VCaP (cell line): ENCODE data around the gene YIPF3.
"Not testable (repeated sequence)": the region's sequence is repeated elsewhere in the genome, so short reads cannot be mapped to it uniquely, and the experiment has no call there.

Experiments
- H3K27ac ChIP-seq: fragments of 450-650 bp; 2 replicates; pipeline ENCODE4 v1.5.1; 2017
- TF ChIP-seq, protein P1 (sequence below): fragments of 450-650 bp; conservative IDR thresholded peaks from 2 replicates; pipeline ENCODE4 v1.5.1; 2017; ENCODE audit warnings: mild to moderate bottlenecking, moderate library complexity

YIPF3 gene

GRCh38 chr6:43516697-43517504, at the start of gene YIPF3, which contains the start of gene POLR1C:
Gene YIPF3 (minus strand): TSS chr6:43516926. CDS start chr6:43516807, 119 bp downstream.
Gene POLR1C (plus strand): TSS chr6:43517089. CDS start chr6:43517110, 21 bp downstream.
- TF ChIP-seq, protein P1, sequence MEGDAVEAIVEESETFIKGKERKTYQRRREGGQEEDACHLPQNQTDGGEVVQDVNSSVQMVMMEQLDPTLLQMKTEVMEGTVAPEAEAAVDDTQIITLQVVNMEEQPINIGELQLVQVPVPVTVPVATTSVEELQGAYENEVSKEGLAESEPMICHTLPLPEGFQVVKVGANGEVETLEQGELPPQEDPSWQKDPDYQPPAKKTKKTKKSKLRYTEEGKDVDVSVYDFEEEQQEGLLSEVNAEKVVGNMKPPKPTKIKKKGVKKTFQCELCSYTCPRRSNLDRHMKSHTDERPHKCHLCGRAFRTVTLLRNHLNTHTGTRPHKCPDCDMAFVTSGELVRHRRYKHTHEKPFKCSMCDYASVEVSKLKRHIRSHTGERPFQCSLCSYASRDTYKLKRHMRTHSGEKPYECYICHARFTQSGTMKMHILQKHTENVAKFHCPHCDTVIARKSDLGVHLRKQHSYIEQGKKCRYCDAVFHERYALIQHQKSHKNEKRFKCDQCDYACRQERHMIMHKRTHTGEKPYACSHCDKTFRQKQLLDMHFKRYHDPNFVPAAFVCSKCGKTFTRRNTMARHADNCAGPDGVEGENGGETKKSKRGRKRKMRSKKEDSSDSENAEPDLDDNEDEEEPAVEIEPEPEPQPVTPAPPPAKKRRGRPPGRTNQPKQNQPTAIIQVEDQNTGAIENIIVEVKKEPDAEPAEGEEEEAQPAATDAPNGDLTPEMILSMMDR: no peak
- H3K27ac ChIP-seq: peak within 1 kb of the TSS; percentile 96

DNA sequence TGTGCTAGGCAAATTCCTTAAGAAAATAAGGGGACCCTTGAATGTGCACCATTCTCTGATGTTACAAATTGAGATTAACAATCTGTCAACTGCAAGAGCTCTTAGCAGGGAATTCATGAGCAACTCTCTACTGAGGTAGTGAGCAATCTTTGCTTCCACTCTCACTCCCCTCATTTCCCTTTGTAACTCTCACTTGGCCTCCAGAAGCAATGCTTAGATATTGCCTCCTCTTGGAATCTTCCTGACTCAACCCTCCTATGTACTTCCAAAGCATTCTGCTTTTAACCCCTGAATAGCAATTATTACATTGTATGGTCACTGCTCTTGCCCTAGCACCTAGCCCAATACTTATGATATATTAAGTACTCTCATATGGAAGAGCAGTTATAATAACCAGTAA, 42.6 kb upstream of the YIPF3 start:
- no peak overlapping the region for H3K27ac ChIP-seq
- TF ChIP-seq, protein P1: no peak

- not testable (repeated sequence) for H3K27ac ChIP-seq
Measured at GRCh38 chr6:43557620-43558019, 40.9 kb upstream of the YIPF3 start.

- H3K27ac ChIP-seq: no peak overlapping the region
- TF ChIP-seq, protein P1: no peak
Measured at GRCh38 chr6:43547222-43547621, 30.5 kb upstream of the YIPF3 start.

DNA sequence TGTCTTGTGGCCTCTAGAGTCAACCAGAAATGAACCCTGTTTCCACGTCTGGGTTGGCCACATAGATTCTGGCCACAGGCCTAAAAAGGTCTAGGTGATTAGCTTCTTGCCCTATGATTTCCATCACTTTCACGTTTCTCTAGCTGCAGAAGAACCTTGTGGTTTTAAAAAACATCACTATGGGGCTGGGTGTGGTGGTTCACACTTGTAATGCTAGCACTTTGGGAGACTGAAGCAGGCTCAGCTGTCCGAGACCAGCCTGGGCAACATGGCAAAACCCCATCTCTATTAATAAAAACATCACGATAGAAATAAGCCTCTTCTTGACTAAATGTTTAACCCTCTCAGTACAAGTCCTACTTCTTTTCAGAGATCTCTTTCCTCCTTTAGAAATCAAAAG, 27.7 kb upstream of the YIPF3 start:
- H3K27ac ChIP-seq: no peak overlapping the region
- TF ChIP-seq, protein P1: no peak

- TF ChIP-seq, protein P1: no peak
- H3K27ac ChIP-seq: no peak overlapping the region
Measured at GRCh38 chr6:43541774-43542471, 25.2 kb upstream of the YIPF3 start.

DNA sequence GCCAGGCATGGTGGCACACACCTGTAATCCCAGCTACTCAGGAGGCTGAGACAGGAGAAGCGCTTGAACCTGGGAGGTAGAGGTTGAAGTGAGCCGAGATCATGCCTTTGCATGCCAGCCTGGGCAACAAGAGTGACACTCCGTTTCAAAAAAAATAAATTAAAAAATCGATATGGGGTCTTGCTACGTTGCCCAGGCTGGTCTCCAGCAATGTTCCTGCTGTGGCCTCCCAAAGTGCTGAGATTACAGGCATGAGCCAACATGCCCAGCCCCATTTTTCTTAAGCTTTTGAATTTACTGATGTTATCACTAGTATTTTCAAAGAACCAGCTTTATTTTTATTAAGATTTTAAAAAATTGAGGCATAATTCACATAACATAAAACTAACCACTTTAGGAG, 23.8 kb upstream of the YIPF3 start:
- H3K27ac ChIP-seq: no peak overlapping the region
- TF ChIP-seq, protein P1: no peak

DNA sequence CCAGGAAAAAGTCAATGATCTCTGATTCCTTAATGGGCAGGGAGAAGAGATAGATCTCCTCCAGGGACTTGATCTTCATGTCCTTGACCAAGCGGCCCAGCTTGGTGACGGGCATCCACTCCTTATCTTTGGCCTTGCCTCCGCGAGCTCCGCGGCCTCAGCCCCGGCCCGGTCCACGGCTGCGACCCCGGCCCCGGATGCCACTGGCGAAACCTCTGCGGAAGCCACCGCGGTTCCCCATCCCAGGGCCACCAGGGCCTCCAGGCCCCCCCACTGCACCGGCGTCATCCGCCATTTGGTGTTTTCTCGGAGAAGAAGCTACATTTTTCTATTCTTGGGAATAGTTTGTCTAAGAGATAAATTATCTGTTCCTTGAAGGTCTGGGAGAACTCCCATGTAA, 22.7 kb upstream of the YIPF3 start:
- not testable (repeated sequence) for H3K27ac ChIP-seq

DNA sequence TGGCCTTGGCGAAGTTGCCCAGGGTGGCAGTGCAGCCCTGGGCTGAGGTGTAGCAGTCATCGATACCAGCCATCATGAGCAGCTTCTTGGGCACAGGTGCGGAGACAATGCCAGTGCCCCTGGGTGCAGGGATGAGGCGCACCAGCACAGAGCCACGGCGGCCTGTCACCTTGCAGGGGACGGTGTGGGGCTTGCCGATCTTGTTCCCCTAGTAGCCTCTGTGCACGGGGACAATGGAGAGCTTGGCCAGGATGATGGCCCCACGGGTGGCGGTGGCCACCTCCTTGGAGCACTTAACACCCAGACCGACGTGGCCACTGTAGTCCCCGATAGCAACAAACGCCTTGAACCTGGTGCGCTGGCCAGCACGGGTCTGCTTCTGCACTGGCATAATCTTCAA, 22.3 kb upstream of the YIPF3 start:
- H3K27ac ChIP-seq: not testable (repeated sequence)
